NB4 (cell line): ENCODE measurements around the gene TMEM87B.

Experiments
- CTCF ChIP-seq: IDR thresholded peaks from one replicate; pipeline ENCODE4 v1.5.1; 2012; ENCODE audit warnings: low read depth, low read length
- MAX ChIP-seq: IDR thresholded peaks from 2 replicates; pipeline ENCODE4 v1.6.1; 2011; ENCODE audit warnings: low read depth, low read length
- MYC ChIP-seq: IDR thresholded peaks from 2 replicates; pipeline ENCODE4 v1.6.1; 2011; ENCODE audit warnings: low read depth, low read length
- POLR2A ChIP-seq: IDR thresholded peaks from 2 replicates; pipeline ENCODE4 v1.6.1; 2011; ENCODE audit warnings: mild to moderate bottlenecking; ENCODE audit not compliant: insufficient read length; ENCODE audit errors: extremely low read depth

DNA sequence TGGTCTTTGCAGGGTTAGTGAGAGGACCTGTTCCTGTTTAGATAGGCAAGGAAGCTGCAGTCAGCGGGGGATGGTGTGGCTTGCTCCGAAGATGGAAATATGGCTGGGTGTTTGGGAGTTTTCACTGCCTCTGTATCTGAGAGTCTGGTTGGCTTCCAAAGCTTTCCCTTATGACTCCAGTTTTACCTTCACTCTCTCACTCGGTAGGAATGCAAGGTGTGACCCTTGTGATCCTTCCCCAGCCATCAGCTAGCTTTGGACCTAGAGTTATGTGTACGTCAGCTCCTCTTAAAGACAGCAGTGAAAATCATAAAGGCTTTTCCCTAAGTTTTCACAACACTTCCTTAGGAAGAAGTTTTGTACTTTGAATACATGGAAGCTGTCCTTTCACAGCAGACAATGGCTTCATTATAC is 35.5 kb upstream of the TMEM87B start:
- no peak for TF ChIP-seq CTCF
- TF ChIP-seq POLR2A = no peak
- TF ChIP-seq MYC = no peak
- TF ChIP-seq MAX = no peak
